Lower lobe of right lung (tissue), 2 donors: ENCODE measurements around the gene ATXN3L. TPM values are rescaled to one million over a fixed set of nuclear protein-coding genes. Genes with fewer than 3 reads are reported as not detected.
"Not testable (repeated sequence)": the region's sequence is repeated elsewhere in the genome, so short reads cannot be mapped to it uniquely, and the experiment has no call there.

Experiments used
- ATAC-seq, 2 donors: fragments of 200-7000 bp; cut with Tn5 transposase; one replicate each; pipeline ENCODE4 v1.9.1; 2020 to 2022; ENCODE audit warnings: mild to moderate bottlenecking in 2 of 2, moderate library complexity in 2 of 2
- DNase-seq: peaks from one replicate; pipeline ENCODE4 v3.0.0-alpha.2; 2020
- H3K27ac ChIP-seq: fragments of 200-600 bp; one replicate; pipeline ENCODE4 v1.8.0; 2022
- H3K27me3 ChIP-seq: fragments of 200-600 bp; one replicate; pipeline ENCODE4 v1.8.0; 2022; ENCODE audit warnings: low read depth
- H3K36me3 ChIP-seq: fragments of 200-600 bp; one replicate; pipeline ENCODE4 v1.8.0; 2022; ENCODE audit warnings: mild to moderate bottlenecking
- H3K4me1 ChIP-seq: fragments of 200-600 bp; one replicate; pipeline ENCODE4 v1.8.0; 2022
- H3K4me3 ChIP-seq: fragments of 200-600 bp; one replicate; pipeline ENCODE4 v1.8.0; 2022; ENCODE audit warnings: mild to moderate bottlenecking
- H3K9me3 ChIP-seq: fragments of 200-600 bp; one replicate; pipeline ENCODE4 v1.8.0; 2022
- intact Hi-C: fragments of 100-400 bp; cut with DNase I; formaldehyde crosslinking; loops from one replicate; pipeline ENCODE4 v1.11.0; 2022
- total RNA-seq: library from RNA; stranded (reverse); fragmentation: NEBNext Ultra II Directional; extraction: Animal tissue kit (Norgen Biotek cat#: 25700); gene quantifications from one replicate; pipeline ENCODE4 v1.2.1, GENCODE V29; 2021
- TF ChIP-seq, protein P1 (sequence below): fragments of 200-600 bp; IDR thresholded peaks from one replicate; pipeline ENCODE4 v1.8.0; 2022; ENCODE audit warnings: antibody characterized with exemption, mild to moderate bottlenecking
- donor health status: DM: no; HTN: yes; CAD: no; lungs with severe emphysema.

Gene ATXN3L
- total RNA-seq, 1 donor from 2014 or later = not detected

DNA sequence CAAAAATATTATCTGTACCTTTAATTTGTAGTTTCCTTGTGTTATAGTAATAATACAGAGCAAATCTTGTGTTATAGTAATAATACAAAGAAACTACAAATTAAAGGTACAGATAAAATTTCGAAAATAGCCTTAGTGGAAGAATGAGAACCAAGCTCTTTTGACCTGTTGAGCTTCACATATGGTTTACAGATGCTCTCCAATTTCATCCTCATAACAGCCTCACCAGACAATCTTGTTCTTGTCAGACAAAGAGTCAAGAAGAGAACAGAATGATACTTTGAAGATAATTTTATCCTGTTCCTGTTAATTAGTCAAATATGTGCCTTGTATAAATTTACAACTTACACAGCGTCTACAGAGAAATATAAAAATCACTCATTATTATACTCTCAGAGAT lies 12.8 kb downstream of the ATXN3L start:
- intact Hi-C loops = no loop called here
- Histone ChIP-seq H3K27ac (no peak overlapping the region), H3K36me3 (no peaks in the 10 kb centered on the region), H3K27me3 (no peaks in the 10 kb centered on the region), H3K4me1 (no peaks in the 10 kb centered on the region), H3K4me3 (no peak overlapping the region), H3K9me3 (no peaks in the 10 kb centered on the region)
- TF ChIP-seq, protein P1, sequence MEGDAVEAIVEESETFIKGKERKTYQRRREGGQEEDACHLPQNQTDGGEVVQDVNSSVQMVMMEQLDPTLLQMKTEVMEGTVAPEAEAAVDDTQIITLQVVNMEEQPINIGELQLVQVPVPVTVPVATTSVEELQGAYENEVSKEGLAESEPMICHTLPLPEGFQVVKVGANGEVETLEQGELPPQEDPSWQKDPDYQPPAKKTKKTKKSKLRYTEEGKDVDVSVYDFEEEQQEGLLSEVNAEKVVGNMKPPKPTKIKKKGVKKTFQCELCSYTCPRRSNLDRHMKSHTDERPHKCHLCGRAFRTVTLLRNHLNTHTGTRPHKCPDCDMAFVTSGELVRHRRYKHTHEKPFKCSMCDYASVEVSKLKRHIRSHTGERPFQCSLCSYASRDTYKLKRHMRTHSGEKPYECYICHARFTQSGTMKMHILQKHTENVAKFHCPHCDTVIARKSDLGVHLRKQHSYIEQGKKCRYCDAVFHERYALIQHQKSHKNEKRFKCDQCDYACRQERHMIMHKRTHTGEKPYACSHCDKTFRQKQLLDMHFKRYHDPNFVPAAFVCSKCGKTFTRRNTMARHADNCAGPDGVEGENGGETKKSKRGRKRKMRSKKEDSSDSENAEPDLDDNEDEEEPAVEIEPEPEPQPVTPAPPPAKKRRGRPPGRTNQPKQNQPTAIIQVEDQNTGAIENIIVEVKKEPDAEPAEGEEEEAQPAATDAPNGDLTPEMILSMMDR = no peak
- DNase-seq (no peak), ATAC-seq (no peak)

DNA sequence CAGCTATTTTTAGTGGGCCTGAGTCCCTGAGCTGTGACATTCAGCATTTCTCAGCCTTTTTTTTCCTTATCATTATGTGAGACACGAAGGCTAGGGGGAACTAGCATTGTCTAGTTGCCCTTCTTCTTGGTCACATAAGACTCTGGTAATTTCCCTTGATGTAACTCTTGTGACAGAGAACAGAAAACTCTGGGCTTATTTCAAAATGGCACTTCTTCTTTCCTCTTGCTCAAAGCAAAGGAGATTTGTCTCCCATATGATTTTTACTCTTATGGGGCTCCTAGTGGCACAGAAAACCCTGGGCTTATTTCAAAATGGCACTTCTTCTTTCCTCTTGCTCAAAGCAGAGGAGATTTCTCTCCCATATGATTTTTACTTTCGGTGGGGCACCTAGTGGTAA lies 14.7 kb downstream of the ATXN3L start:
- Histone ChIP-seq H3K36me3 (no peaks in the 10 kb centered on the region), H3K27me3 (no peaks in the 10 kb centered on the region), H3K9me3 (no peaks in the 10 kb centered on the region), H3K4me1 (no peaks in the 10 kb centered on the region), H3K4me3 (no peak overlapping the region), H3K27ac (no peak overlapping the region)
- intact Hi-C loops = no loop called here
- peak in 1 of 2 donors; percentile 24 for ATAC-seq
- DNase-seq = no peak
- TF ChIP-seq, protein P1 = no peak

DNA sequence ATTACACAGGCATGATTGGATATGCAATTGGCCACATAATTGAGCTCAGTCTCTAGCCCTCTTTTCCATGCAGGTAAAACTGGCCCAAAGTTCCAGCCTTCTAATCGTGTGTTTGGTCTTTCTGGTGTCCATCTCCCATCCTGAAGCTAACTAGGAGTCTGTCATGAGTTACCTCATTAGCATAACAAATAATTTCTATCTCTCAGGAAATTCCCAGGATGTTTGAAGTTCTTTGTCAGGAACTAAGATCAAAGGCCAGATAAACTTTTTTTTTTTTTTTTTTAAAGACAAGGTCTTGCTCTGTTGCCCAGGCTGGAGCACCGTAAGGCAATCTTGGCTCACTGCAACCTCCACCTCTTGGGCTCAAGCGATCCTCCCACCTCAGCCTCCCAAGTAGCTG lies 15.8 kb downstream of the ATXN3L start:
- DNase-seq (no peak), ATAC-seq (no peak)
- TF ChIP-seq, protein P1 = no peak
- intact Hi-C loops = no loop called here
- no peaks in the 10 kb centered on the region for H3K9me3 ChIP-seq
- H3K36me3 ChIP-seq = no peaks in the 10 kb centered on the region
- H3K27ac ChIP-seq = no peak overlapping the region
- no peaks in the 10 kb centered on the region for H3K4me1 ChIP-seq
- H3K27me3 ChIP-seq = no peaks in the 10 kb centered on the region
- H3K4me3 ChIP-seq = no peak overlapping the region

DNA sequence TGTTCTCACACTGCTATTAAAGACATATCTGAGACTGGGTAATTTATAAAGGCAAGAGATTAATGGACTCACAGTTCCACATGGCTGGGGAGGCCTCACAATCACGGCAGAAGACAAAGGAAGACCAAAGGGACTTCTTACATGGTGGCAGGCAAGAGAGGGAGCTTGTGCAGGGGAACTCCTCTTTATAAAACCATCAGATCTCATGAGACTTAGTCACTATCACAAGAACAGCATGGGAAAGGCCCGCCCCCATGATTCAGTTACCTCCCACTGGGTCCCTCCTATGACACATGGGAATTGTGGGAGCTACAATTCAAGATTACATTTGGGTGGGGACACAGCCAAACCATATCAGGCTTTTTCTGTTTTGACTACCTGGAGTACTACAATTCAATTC lies 16.6 kb downstream of the ATXN3L start:
- H3K36me3 ChIP-seq, intact Hi-C loops, DNase-seq, H3K9me3 ChIP-seq, H3K4me1 ChIP-seq, ATAC-seq, H3K4me3 ChIP-seq, H3K27me3 ChIP-seq, H3K27ac ChIP-seq: not testable (repeated sequence)

DNA sequence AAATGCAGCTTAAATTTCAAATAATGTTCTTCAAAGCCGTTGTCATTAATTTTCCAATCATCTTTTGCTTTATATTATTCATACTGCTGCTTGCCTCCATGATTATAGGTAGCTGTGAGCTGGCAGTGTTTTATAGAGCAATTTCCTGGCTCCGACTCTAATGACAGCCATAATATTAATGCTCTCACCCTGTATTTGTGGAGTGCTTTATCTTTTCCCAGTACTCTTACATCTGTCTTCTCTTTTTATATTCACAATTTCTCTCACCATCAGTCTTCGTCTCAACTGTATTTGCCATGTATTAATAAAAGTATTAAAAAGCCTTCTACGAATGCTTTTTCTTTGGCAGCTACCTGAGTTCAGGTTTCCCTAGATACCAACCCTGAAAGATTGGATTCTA lies 21.0 kb downstream of the ATXN3L start:
- DNase-seq = no peak
- Histone ChIP-seq H3K27ac (no peak overlapping the region), H3K4me1 (no peaks in the 10 kb centered on the region), H3K27me3 (no peaks in the 10 kb centered on the region), H3K9me3 (no peaks in the 10 kb centered on the region), H3K4me3 (no peak overlapping the region), H3K36me3 (no peaks in the 10 kb centered on the region)
- no peak for ATAC-seq
- intact Hi-C loops = no loop called here
- TF ChIP-seq, protein P1 = no peak

DNA sequence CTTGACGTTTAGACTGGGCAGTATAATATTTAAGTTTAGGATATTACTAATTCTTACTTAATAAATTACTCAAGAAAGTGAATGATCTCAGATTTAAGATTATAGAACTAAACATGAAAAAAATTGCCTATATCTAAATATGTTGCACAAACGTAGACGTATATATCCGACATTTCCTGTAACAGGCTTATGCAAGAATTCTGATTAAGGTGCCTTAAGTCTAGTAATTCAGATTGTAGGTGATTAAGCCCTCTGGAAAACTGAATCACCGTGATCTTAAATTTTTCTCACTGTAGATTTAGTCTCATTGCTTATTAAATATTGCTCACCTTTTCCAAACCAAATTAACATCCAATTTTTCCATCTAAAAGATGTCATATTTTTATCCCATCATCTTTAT lies 24.0 kb downstream of the ATXN3L start:
- ATAC-seq (no peak), DNase-seq (no peak)
- H3K9me3 ChIP-seq = no peaks in the 10 kb centered on the region
- H3K27me3 ChIP-seq = no peaks in the 10 kb centered on the region
- no peaks in the 10 kb centered on the region for H3K36me3 ChIP-seq
- TF ChIP-seq, protein P1 = no peak
- H3K4me3 ChIP-seq = no peak overlapping the region
- intact Hi-C loops = no loop called here
- H3K27ac ChIP-seq = no peak overlapping the region
- no peaks in the 10 kb centered on the region for H3K4me1 ChIP-seq
